H1 (cell line): ENCODE measurements around the gene APEH. TPM values are rescaled to one million over a fixed set of nuclear protein-coding genes. Genes with fewer than 3 reads are reported as not detected.

Experiments used
- CTCF ChIA-PET: fragments of 300-600 bp; sonication (Branson Sonifier 250); formaldehyde crosslinking; loops from one replicate; lab custom pipeline; 2021; ENCODE audit not compliant: partially characterized antibody; lab: Charles Lee
- POLR2A ChIA-PET: fragments of 300-600 bp; sonication (Branson Sonifier 250); formaldehyde crosslinking; loops from one replicate; lab custom pipeline; 2021; ENCODE audit warnings: inconsistent platforms; ENCODE audit not compliant: partially characterized antibody; lab: Charles Lee
- DNase-seq, 2 experiments: peaks; one replicate each; pipeline versions ENCODE4 v3.0.0 to v3.0.0-alpha.2; 2010 to 2022; ENCODE audit warnings: low spot score in 2 of 2, low read depth in 1 of 2, mixed read lengths in 1 of 2
- FAIRE-seq: peaks from 2 replicates; lab custom pipeline; 2011; peaks lifted over from hg19 to GRCh38; lab: Jason Lieb, UNC
- H2AFZ ChIP-seq: 2 replicates; pipeline ENCODE4 v1.8.1; 2012; ENCODE audit warnings: low read length, inconsistent platforms
- H2AK5ac ChIP-seq: 2 replicates; pipeline ENCODE4 v1.6.1; 2013; ENCODE audit warnings: low read depth, low read length
- H2BK120ac ChIP-seq: replicated peaks from 2 replicates; pipeline ENCODE3; 2013; ENCODE audit warnings: low read depth, low read length, inconsistent platforms
- H2BK12ac ChIP-seq: 2 replicates; pipeline ENCODE4 v1.6.1; 2013; ENCODE audit warnings: low read depth, low read length
- H2BK15ac ChIP-seq: 2 replicates; pipeline ENCODE4 v1.6.1; 2013; ENCODE audit warnings: low read length
- H2BK20ac ChIP-seq: 2 replicates; pipeline ENCODE4 v1.6.1; 2013; ENCODE audit warnings: low read length
- H2BK5ac ChIP-seq: 2 replicates; pipeline ENCODE4 v1.6.1; 2013; ENCODE audit warnings: low read depth, low read length
- H3K14ac ChIP-seq: 2 replicates; pipeline ENCODE4 v1.6.1; 2013; ENCODE audit warnings: inconsistent platforms; ENCODE audit not compliant: insufficient read length
- H3K18ac ChIP-seq: 2 replicates; pipeline ENCODE4 v1.6.1; 2013; ENCODE audit warnings: low read length; ENCODE audit errors: extremely low read depth
- H3K23ac ChIP-seq: 2 replicates; pipeline ENCODE4 v1.6.1; 2013; ENCODE audit warnings: inconsistent platforms; ENCODE audit not compliant: insufficient read length
- H3K23me2 ChIP-seq: 2 replicates; pipeline ENCODE4 v1.6.1; 2013; ENCODE audit warnings: low read depth, low read length
- H3K27ac ChIP-seq: 2 replicates; pipeline ENCODE4 v1.6.1; 2011; ENCODE audit warnings: low read depth, low read length, inconsistent platforms
- H3K27me3 ChIP-seq, 4 experiments: replicated peaks in 1 of 4; 1 replicate in 1 of 4; 2 replicates in 3 of 4; pipeline versions ENCODE4 v1.6.1 to v1.8.1; 2011 to 2013; ENCODE audit warnings: low read length in 3 of 4, mild to moderate bottlenecking in 3 of 4, inconsistent platforms in 2 of 4, mixed read lengths in 2 of 4, moderate library complexity in 1 of 4; ENCODE audit not compliant: control insufficient read depth in 3 of 4, insufficient read depth in 3 of 4; ENCODE audit errors: extremely low read depth in 1 of 4
- H3K36me3 ChIP-seq, 4 experiments: 2 replicates each; pipeline versions ENCODE4 v1.6.1 to v1.8.1; 2011 to 2013; ENCODE audit warnings: mild to moderate bottlenecking in 4 of 4, low read length in 3 of 4, moderate library complexity in 2 of 4, control low read depth in 1 of 4, inconsistent platforms in 1 of 4; ENCODE audit not compliant: insufficient read depth in 4 of 4, control insufficient read depth in 2 of 4
- H3K4ac ChIP-seq: replicated peaks from 2 replicates; pipeline ENCODE3; 2013; ENCODE audit warnings: low read length, low read depth, mixed read lengths, inconsistent platforms; ENCODE audit not compliant: insufficient read length
- H3K4me1 ChIP-seq, 4 experiments: replicated peaks in 1 of 4; 1 replicate in 1 of 4; 2 replicates in 3 of 4; pipeline versions ENCODE4 v1.6.1 to v1.8.1; 2011 to 2013; ENCODE audit warnings: low read length in 3 of 4, inconsistent platforms in 2 of 4, mixed read lengths in 1 of 4; ENCODE audit not compliant: insufficient read depth in 4 of 4, control insufficient read depth in 3 of 4
- H3K4me2 ChIP-seq, 2 experiments: 2 replicates each; pipeline versions ENCODE4 v1.6.1 to v1.8.1; 2011 to 2013; ENCODE audit warnings: low read depth in 2 of 2, low read length in 2 of 2, control low read depth in 1 of 2, inconsistent platforms in 1 of 2, mild to moderate bottlenecking in 1 of 2; ENCODE audit not compliant: insufficient read depth in 1 of 2
- H3K4me3 ChIP-seq, 4 experiments: fragments of 200-600, 300-600 bp in 1 of 4; sonication (generic), shearing (Covaris generic), sonication (Bioruptor Twin) in 1 of 4; 2 replicates each; pipeline versions ENCODE4 v1.5.1 to v1.8.1; 2011 to 2016; ENCODE audit warnings: low read length in 4 of 4, low read depth in 3 of 4, control low read depth in 2 of 4, inconsistent platforms in 2 of 4, mild to moderate bottlenecking in 2 of 4, mixed read lengths in 1 of 4, moderate library complexity in 1 of 4; ENCODE audit not compliant: insufficient read depth in 2 of 4; ENCODE audit errors: extremely low read depth in 1 of 4
- H3K56ac ChIP-seq: replicated peaks from 2 replicates; pipeline ENCODE3; 2013; ENCODE audit warnings: low read depth, mild to moderate bottlenecking, mixed read lengths, low read length, inconsistent platforms; ENCODE audit not compliant: insufficient read length
- H3K79me1 ChIP-seq: 2 replicates; pipeline ENCODE4 v1.6.1; 2013; ENCODE audit warnings: low read depth, low read length, control low read depth
- H3K79me2 ChIP-seq, 2 experiments: 2 replicates each; pipeline versions ENCODE4 v1.6.1 to v1.8.1; 2012 to 2013; ENCODE audit warnings: low read length in 2 of 2, mild to moderate bottlenecking in 2 of 2, inconsistent platforms in 1 of 2; ENCODE audit not compliant: insufficient read depth in 2 of 2, control insufficient read depth in 1 of 2
- H3K9ac ChIP-seq, 4 experiments: replicated peaks in 1 of 4; 1 replicate in 1 of 4; 2 replicates in 3 of 4; pipeline versions ENCODE4 v1.6.1 to v1.8.1; 2011 to 2013; ENCODE audit warnings: low read depth in 3 of 4, low read length in 3 of 4, control low read depth in 2 of 4, mild to moderate bottlenecking in 2 of 4, moderate library complexity in 2 of 4, inconsistent platforms in 1 of 4; ENCODE audit errors: extremely low read depth in 1 of 4
- H3K9me3 ChIP-seq, 2 experiments: 2 replicates each; pipeline versions ENCODE4 v1.6.1 to v1.8.1; 2012 to 2013; ENCODE audit warnings: mild to moderate bottlenecking in 2 of 2, moderate library complexity in 2 of 2, control low read depth in 1 of 2, inconsistent platforms in 1 of 2, low read depth in 1 of 2, low read length in 1 of 2, mixed read lengths in 1 of 2; ENCODE audit not compliant: insufficient read depth in 2 of 2
- H4K20me1 ChIP-seq, 2 experiments: replicated peaks in 1 of 2; 2 replicates each; pipeline versions ENCODE3 to v1.8.1; 2011 to 2013; ENCODE audit warnings: inconsistent platforms in 2 of 2, low read length in 2 of 2, mild to moderate bottlenecking in 1 of 2; ENCODE audit not compliant: insufficient read depth in 2 of 2, control insufficient read depth in 1 of 2
- H4K5ac ChIP-seq: 2 replicates; pipeline ENCODE4 v1.6.1; 2013; ENCODE audit warnings: low read length, low read depth, mixed read lengths, inconsistent platforms; ENCODE audit not compliant: insufficient read length
- H4K8ac ChIP-seq: 2 replicates; pipeline ENCODE4 v1.8.0; 2013; ENCODE audit warnings: mild to moderate bottlenecking, moderate library complexity, low read length, inconsistent platforms; ENCODE audit not compliant: insufficient read depth; ENCODE audit errors: extremely low read depth
- H4K91ac ChIP-seq: replicated peaks from 2 replicates; pipeline ENCODE3; 2013; ENCODE audit warnings: low read length, mixed read lengths, inconsistent platforms; ENCODE audit not compliant: insufficient read length
- BACH1 ChIP-seq: IDR thresholded peaks from 2 replicates; pipeline ENCODE4 v1.6.1; 2012; ENCODE audit warnings: low read length, improper control_type of control experiment
- EGR1 ChIP-seq: IDR thresholded peaks from 2 replicates; pipeline ENCODE4 v1.6.1; 2011; ENCODE audit warnings: low read depth, low read length, borderline replicate concordance
- EP300 ChIP-seq, 2 experiments: IDR thresholded peaks; 1 replicate in 1 of 2; 2 replicates in 1 of 2; pipeline ENCODE4 v1.6.1; 2011 to 2012; ENCODE audit warnings: low read depth in 2 of 2, low read length in 2 of 2, mild to moderate bottlenecking in 2 of 2, borderline replicate concordance in 1 of 2, inconsistent platforms in 1 of 2, moderate library complexity in 1 of 2
- KDM1A ChIP-seq: fragments of 200-600, 300-600 bp; sonication (generic); IDR thresholded peaks from 2 replicates; pipeline ENCODE4 v1.7.1; 2016; ENCODE audit warnings: mild to moderate bottlenecking, low read length, borderline replicate concordance
- KDM4A ChIP-seq: IDR thresholded peaks from one replicate; pipeline ENCODE4 v1.7.1; 2012; ENCODE audit warnings: low read depth, mild to moderate bottlenecking, moderate library complexity, low read length, inconsistent platforms; ENCODE audit not compliant: severe bottlenecking
- KDM5A ChIP-seq: fragments of 200-600 bp; IDR thresholded peaks from 2 replicates; pipeline ENCODE4 v1.7.1; 2012; ENCODE audit warnings: mild to moderate bottlenecking, low read length, inconsistent platforms, mixed read lengths
- WGBS, 2 experiments: shearing (Covaris generic) in 1 of 2; methylation state at CpG; one replicate each; pipeline versions ENCODE4 v1.1.6 to v1.1.7; 2013 to 2015; ENCODE audit warnings: low lambda C conversion rate in 2 of 2, mixed read lengths in 2 of 2, inconsistent platforms in 1 of 2, low coverage in 1 of 2, missing lambda C conversion rate in 1 of 2; ENCODE audit not compliant: insufficient replicate concordance in 2 of 2, insufficient coverage in 1 of 2, insufficient read length in 1 of 2; ENCODE audit errors: extremely low coverage in 1 of 2, missing lambda C conversion rate in 1 of 2; 5-methylcytosine and 5-hydroxymethylcytosine counted together
- polyA plus RNA-seq, 7 experiments: library from polyadenylated mRNA; depleted of rRNA in 3 of 7; stranded (reverse) in 5 of 7; unstranded in 2 of 7; fragments of >200 nt in 5 of 7; fragments of 200-250 nt in 2 of 7; gene quantifications; 1 replicate in 5 of 7; 2 replicates in 1 of 7; 4 replicates in 1 of 7; pipeline versions ENCODE4 v1.2.1 to v1.2.3, GENCODE V29; 2011 to 2013; ENCODE audit warnings: missing spikeins in 2 of 7, mixed read lengths in 2 of 7
- total RNA-seq: library from RNA; stranded (reverse); fragmentation: NEBNext Ultra II Directional; extraction: Animal tissue kit (Norgen Biotek cat#: 25700); gene quantifications from 2 replicates; pipeline ENCODE4 v1.2.1, GENCODE V29; 2021
- TF ChIP-seq, protein P1 (sequence below): IDR thresholded peaks from 2 replicates; pipeline ENCODE4 v1.6.1; 2011; ENCODE audit warnings: low read length, improper control_type of control experiment
- TF ChIP-seq, protein P2 (sequence below): IDR thresholded peaks from 2 replicates; pipeline ENCODE4 v1.6.1; 2012; ENCODE audit warnings: inconsistent platforms
- TF ChIP-seq, protein P3 (sequence below): IDR thresholded peaks from 2 replicates; pipeline ENCODE4 v1.6.1; 2012; ENCODE audit warnings: low read length, inconsistent platforms

The APEH gene
- total and polyA plus RNA-seq, 2 of the 8 experiments (the other 6 are each of a cell fraction or from before 2014, with no cell fraction given), result 222 to 260 TPM

DNA sequence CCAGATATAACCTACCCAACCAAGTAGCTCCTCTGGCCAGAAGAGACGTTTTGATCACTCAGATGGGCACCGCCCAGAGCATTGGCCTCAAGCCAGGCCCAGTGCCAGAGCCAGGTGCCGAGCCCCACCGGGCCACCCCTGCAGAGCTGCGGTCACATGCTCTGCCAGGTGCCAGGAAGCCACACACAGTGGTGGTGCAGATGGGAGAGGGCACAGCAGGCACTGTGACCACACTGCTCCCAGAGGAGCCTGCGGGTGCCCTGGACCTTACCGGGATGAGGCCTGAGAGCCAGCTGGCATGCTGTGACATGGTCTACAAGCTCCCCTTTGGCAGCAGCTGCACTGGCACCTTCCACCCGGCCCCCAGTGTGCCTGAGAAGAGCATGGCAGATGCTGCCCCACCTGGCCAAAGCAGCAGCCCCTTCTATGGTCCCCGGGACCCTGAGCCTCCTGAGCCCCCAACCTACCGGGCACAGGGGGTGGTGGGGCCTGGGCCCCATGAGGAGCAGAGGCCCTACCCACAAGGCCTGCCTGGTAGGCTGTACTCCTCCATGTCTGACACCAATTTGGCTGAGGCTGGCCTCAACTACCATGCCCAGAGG, 19.1 kb upstream of the APEH start:
- no peak overlapping the region for H3K4ac ChIP-seq
- no peak overlapping the region for H3K4me2 ChIP-seq
- H4K8ac ChIP-seq, result no peak overlapping the region
- H3K9me3 ChIP-seq, result no peaks in the 10 kb centered on the region
- H2AK5ac ChIP-seq, result no peak overlapping the region
- H2BK5ac ChIP-seq, result no peak overlapping the region
- H3K23ac ChIP-seq, result no peak overlapping the region
- H3K79me1 ChIP-seq, result no peaks in the 10 kb centered on the region; the same call in 1 of the 2 replicates
- POLR2A ChIA-PET, result interaction anchor here (0.6 to 1.3 kb wide), 3 partner anchors 39 to 114 kb away, joined by 3 to 4 read pairs (median 3); no protein-coding TSS in a partner anchor
- H3K4me1 ChIP-seq, result no peaks in the 10 kb centered on the region; a peak in 1 of 7 replicates
- no peak overlapping the region for H4K91ac ChIP-seq
- H3K27ac ChIP-seq, result no peak overlapping the region
- no peak overlapping the region for H3K9ac ChIP-seq
- no peaks in the 10 kb centered on the region for H3K36me3 ChIP-seq
- no peak overlapping the region for H2BK20ac ChIP-seq
- no peak overlapping the region for H3K14ac ChIP-seq
- H3K56ac ChIP-seq, result no peak overlapping the region
- 95% methylated on average over 10 of the region's 10 CpGs; no CpG with 5 or more reads in 1 of the 2 experiments for WGBS, 2 experiments
- no peaks in the 10 kb centered on the region for H4K20me1 ChIP-seq
- FAIRE-seq (no peak), DNase-seq (no peak)
- no peak overlapping the region for H2BK120ac ChIP-seq
- no peak overlapping the region for H3K4me3 ChIP-seq
- CTCF ChIA-PET, result interaction anchor here (1.2 to 7.9 kb wide), 6 partner anchors 10 to 115 kb away, joined by 3 to 39 read pairs (median 7); no protein-coding TSS in a partner anchor
- H3K23me2 ChIP-seq, result no peaks in the 10 kb centered on the region
- no peak overlapping the region for H4K5ac ChIP-seq
- no peak overlapping the region for H2BK12ac ChIP-seq
- H2AFZ ChIP-seq, result no peak overlapping the region
- H2BK15ac ChIP-seq, result no peak overlapping the region
- no peak overlapping the region for H3K18ac ChIP-seq
- no peaks in the 10 kb centered on the region for H3K79me2 ChIP-seq
- no peaks in the 10 kb centered on the region for H3K27me3 ChIP-seq
- no peak for TF ChIP-seq BACH1
- TF ChIP-seq KDM5A, result no peak
- TF ChIP-seq EGR1, result no peak
- no peak for TF ChIP-seq KDM4A
- TF ChIP-seq, protein P1, sequence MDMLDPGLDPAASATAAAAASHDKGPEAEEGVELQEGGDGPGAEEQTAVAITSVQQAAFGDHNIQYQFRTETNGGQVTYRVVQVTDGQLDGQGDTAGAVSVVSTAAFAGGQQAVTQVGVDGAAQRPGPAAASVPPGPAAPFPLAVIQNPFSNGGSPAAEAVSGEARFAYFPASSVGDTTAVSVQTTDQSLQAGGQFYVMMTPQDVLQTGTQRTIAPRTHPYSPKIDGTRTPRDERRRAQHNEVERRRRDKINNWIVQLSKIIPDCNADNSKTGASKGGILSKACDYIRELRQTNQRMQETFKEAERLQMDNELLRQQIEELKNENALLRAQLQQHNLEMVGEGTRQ, result no peak
- TF ChIP-seq, protein P2, sequence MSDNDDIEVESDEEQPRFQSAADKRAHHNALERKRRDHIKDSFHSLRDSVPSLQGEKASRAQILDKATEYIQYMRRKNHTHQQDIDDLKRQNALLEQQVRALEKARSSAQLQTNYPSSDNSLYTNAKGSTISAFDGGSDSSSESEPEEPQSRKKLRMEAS, result no peak
- no peak for TF ChIP-seq EP300 (IDR thresholded peaks at IDR 0.05; ENCODE audit: borderline replicate concordance in 1 of 2, low read depth in 2 of 2, low read length in 2 of 2)
- no peak for TF ChIP-seq KDM1A
- TF ChIP-seq, protein P3, sequence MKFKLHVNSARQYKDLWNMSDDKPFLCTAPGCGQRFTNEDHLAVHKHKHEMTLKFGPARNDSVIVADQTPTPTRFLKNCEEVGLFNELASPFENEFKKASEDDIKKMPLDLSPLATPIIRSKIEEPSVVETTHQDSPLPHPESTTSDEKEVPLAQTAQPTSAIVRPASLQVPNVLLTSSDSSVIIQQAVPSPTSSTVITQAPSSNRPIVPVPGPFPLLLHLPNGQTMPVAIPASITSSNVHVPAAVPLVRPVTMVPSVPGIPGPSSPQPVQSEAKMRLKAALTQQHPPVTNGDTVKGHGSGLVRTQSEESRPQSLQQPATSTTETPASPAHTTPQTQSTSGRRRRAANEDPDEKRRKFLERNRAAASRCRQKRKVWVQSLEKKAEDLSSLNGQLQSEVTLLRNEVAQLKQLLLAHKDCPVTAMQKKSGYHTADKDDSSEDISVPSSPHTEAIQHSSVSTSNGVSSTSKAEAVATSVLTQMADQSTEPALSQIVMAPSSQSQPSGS, result no peak
